Thoracic aorta (tissue), 2 donors: ENCODE measurements around the gene TMED10. TPM values are rescaled to one million over a fixed set of nuclear protein-coding genes. Genes with fewer than 3 reads are reported as not detected.

Source experiments
- ATAC-seq: fragments of 150-250 bp; one replicate; pipeline ENCODE4 v1.8.0; 2017; ENCODE audit warnings: low read depth; ENCODE audit not compliant: insufficient number of reproducible peaks, low FRiP score
- DNase-seq: peaks from one replicate; pipeline ENCODE4 v3.0.0-alpha.2; 2020; ENCODE audit warnings: low spot score
- H3K27ac ChIP-seq, 2 donors: fragments of 200-600 bp; sonication (generic); 1 replicate in 1 of 2; 2 replicates in 1 of 2; pipeline ENCODE4 v1.5.1; 2016; ENCODE audit warnings: mild to moderate bottlenecking in 2 of 2, moderate library complexity in 2 of 2
- H3K27me3 ChIP-seq: fragments of 200-600 bp; sonication (generic); replicated peaks from 2 replicates; pipeline ENCODE4 v1.6.0; 2016; ENCODE audit warnings: mild to moderate bottlenecking; ENCODE audit not compliant: insufficient read depth
- H3K36me3 ChIP-seq: fragments of 200-600 bp; sonication (generic); one replicate; pipeline ENCODE4 v1.5.1; 2016
- H3K4me1 ChIP-seq, 2 donors: fragments of 200-600 bp; sonication (generic); 1 replicate in 1 of 2; 2 replicates in 1 of 2; pipeline versions ENCODE4 v1.5.1 to v1.6.0; 2016; ENCODE audit warnings: low read depth in 2 of 2, mild to moderate bottlenecking in 1 of 2; ENCODE audit not compliant: control insufficient read depth in 1 of 2
- H3K4me3 ChIP-seq: fragments of 200-600 bp; sonication (generic); 2 replicates; pipeline ENCODE4 v1.5.1; 2016; ENCODE audit warnings: mild to moderate bottlenecking
- H3K9me3 ChIP-seq: fragments of 200-600 bp; sonication (generic); 2 replicates; pipeline ENCODE4 v1.5.1; 2016
- CTCF ChIP-seq: fragments of 200-600 bp; sonication (generic); IDR thresholded peaks from one replicate; pipeline ENCODE4 v1.5.1; 2019; ENCODE audit warnings: antibody characterized with exemption
- total RNA-seq, 2 donors: library from RNA; depleted of rRNA; stranded (reverse); fragments of >200 nt; gene quantifications; one replicate each; pipeline versions ENCODE4 v1.1.0 to v1.2.3, GENCODE V29; 2016

The TMED10 gene
- total RNA-seq, 2 donors from 2014 or later, result 258 to 342 TPM

- TF ChIP-seq CTCF, result no peak
- Histone ChIP-seq H3K27ac (no peak overlapping the region), H3K4me3 (no peak overlapping the region), H3K27me3 (no peaks in the 10 kb centered on the region), H3K9me3 (no peaks in the 10 kb centered on the region), H3K4me1 (peaks cover 11 to 17% of the 10 kb centered on the region in 2 donors), H3K36me3 (no peaks in the 10 kb centered on the region)
- DNase-seq, result no peak
- no peak for ATAC-seq
These were observed 20.1 kb upstream of the TMED10 start for GRCh38 chr14:75196468-75196867.

- TF ChIP-seq CTCF, result no peak
- Histone ChIP-seq H3K9me3 (no peaks in the 10 kb centered on the region), H3K27ac (no peak overlapping the region), H3K36me3 (no peaks in the 10 kb centered on the region), H3K27me3 (no peaks in the 10 kb centered on the region), H3K4me1 (peaks cover 11 to 17% of the 10 kb centered on the region in 2 donors), H3K4me3 (no peak overlapping the region)
- no peak for ATAC-seq
- no peak for DNase-seq
These were observed 19.7 kb upstream of the TMED10 start for GRCh38 chr14:75196064-75196463.

GRCh38 chr14:75191100-75191499, 14.7 kb upstream of the TMED10 start:
- no peaks in the 10 kb centered on the region for H3K9me3 ChIP-seq
- DNase-seq (no peak), ATAC-seq (no peak)
- no peak overlapping the region for H3K27ac ChIP-seq
- no peak for TF ChIP-seq CTCF
- H3K36me3 ChIP-seq, result no peaks in the 10 kb centered on the region
- H3K27me3 ChIP-seq, result no peaks in the 10 kb centered on the region
- no peak overlapping the region for H3K4me3 ChIP-seq
- H3K4me1 ChIP-seq, result no peaks in the 10 kb centered on the region

- Histone ChIP-seq H3K9me3 (no peaks in the 10 kb centered on the region), H3K4me3 (no peak overlapping the region), H3K27ac (no peak overlapping the region), H3K4me1 (peaks cover 2 to 5% of the 10 kb centered on the region in 2 donors), H3K27me3 (no peaks in the 10 kb centered on the region), H3K36me3 (no peaks in the 10 kb centered on the region)
- TF ChIP-seq CTCF, result no peak
- DNase-seq, result no peak
- ATAC-seq, result no peak
These were observed 13.6 kb upstream of the TMED10 start for GRCh38 chr14:75190023-75190422.

- peak overlapping the region in 1 of 2 donors; percentile 29 for H3K27ac ChIP-seq
- H3K4me1 ChIP-seq, result peaks cover 13 to 17% of the 10 kb centered on the region in 2 donors
- DNase-seq (no peak), ATAC-seq (no peak)
- no peak for TF ChIP-seq CTCF
- H3K4me3 ChIP-seq, result no peak overlapping the region
- H3K9me3 ChIP-seq, result no peaks in the 10 kb centered on the region
- no peaks in the 10 kb centered on the region for H3K27me3 ChIP-seq
- H3K36me3 ChIP-seq, result no peaks in the 10 kb centered on the region
These were observed 12.3 kb upstream of the TMED10 start for GRCh38 chr14:75188520-75189268.
